MM.1S (cell line): ENCODE results near the gene ZNF592.

Experiments used
- DNase-seq: peaks from one replicate; pipeline ENCODE4 v3.0.0-alpha.2; 2015
- H2AFZ ChIP-seq: fragments of 300-600 bp; sonication (generic); 2 replicates; pipeline ENCODE4 v1.6.0; 2016; ENCODE audit warnings: antibody characterized with exemption, low read length
- H3F3A ChIP-seq: fragments of 300-600 bp; sonication (generic); 2 replicates; pipeline ENCODE4 v1.6.1; 2016; ENCODE audit warnings: mild to moderate bottlenecking, antibody characterized with exemption, low read length, moderate library complexity, mixed read lengths; ENCODE audit not compliant: insufficient read depth
- H3K27ac ChIP-seq: fragments of 300-600 bp; sonication (generic); 2 replicates; pipeline ENCODE4 v1.5.1; 2016; ENCODE audit warnings: mild to moderate bottlenecking, low read length
- H3K27me3 ChIP-seq: fragments of 300-600 bp; sonication (generic); replicated peaks from 2 replicates; pipeline ENCODE4 v1.6.0; 2016; ENCODE audit warnings: low read length; ENCODE audit not compliant: insufficient read depth
- H3K36me3 ChIP-seq: fragments of 300-600 bp; sonication (generic); replicated peaks from 2 replicates; pipeline ENCODE4 v1.6.1; 2016; ENCODE audit warnings: mild to moderate bottlenecking, low read length, mixed read lengths; ENCODE audit not compliant: insufficient read depth
- H3K4me1 ChIP-seq: fragments of 300-600 bp; sonication (generic); 2 replicates; pipeline ENCODE4 v1.6.1; 2016; ENCODE audit warnings: low read length, mixed read lengths
- H3K4me2 ChIP-seq: fragments of 300-600 bp; sonication (generic); 2 replicates; pipeline ENCODE4 v1.6.0; 2016; ENCODE audit warnings: low read depth, low read length
- H3K4me3 ChIP-seq: fragments of 300-600 bp; sonication (generic); 2 replicates; pipeline ENCODE4 v1.5.1; 2016; ENCODE audit warnings: low read length, mixed read lengths
- H3K79me2 ChIP-seq: fragments of 300-600 bp; sonication (generic); 2 replicates; pipeline ENCODE4 v1.6.1; 2016; ENCODE audit warnings: mixed run types, low read length, mixed read lengths
- H3K9ac ChIP-seq: fragments of 300-600 bp; sonication (generic); 2 replicates; pipeline ENCODE4 v1.6.1; 2016; ENCODE audit warnings: low read length, mixed read lengths
- H3K9me2 ChIP-seq: fragments of 300-600 bp; sonication (generic); replicated peaks from 2 replicates; pipeline ENCODE4 v1.6.1; 2016; ENCODE audit warnings: mild to moderate bottlenecking, low read length, mixed read lengths; ENCODE audit not compliant: insufficient read depth
- H3K9me3 ChIP-seq: fragments of 300-600 bp; sonication (generic); replicated peaks from 2 replicates; pipeline ENCODE4 v1.6.1; 2016; ENCODE audit warnings: mild to moderate bottlenecking, low read length, mixed read lengths; ENCODE audit not compliant: insufficient read depth
- H4K20me1 ChIP-seq: fragments of 300-600 bp; sonication (generic); 2 replicates; pipeline ENCODE4 v1.6.1; 2016; ENCODE audit warnings: mild to moderate bottlenecking, low read length, moderate library complexity, mixed read lengths; ENCODE audit not compliant: insufficient read depth
- CTCF ChIP-seq: fragments of 300-600 bp; sonication (generic); IDR thresholded peaks from 2 replicates; pipeline ENCODE4 v1.5.1; 2016; ENCODE audit warnings: antibody characterized with exemption, low read length, mixed read lengths
- EZH2 ChIP-seq: fragments of 300-600 bp; sonication (generic); optimal IDR thresholded peaks from 2 replicates; pipeline ENCODE3; 2017; ENCODE audit warnings: low read depth, mild to moderate bottlenecking, antibody characterized with exemption, low read length, mixed read lengths
- EZH2phosphoT487 ChIP-seq: fragments of 300-600 bp; sonication (generic); IDR thresholded peaks from 2 replicates; pipeline ENCODE4 v1.6.1; 2018; ENCODE audit warnings: antibody characterized with exemption, low read length

ZNF592 gene

GRCh38 chr15:84812842-84813241 lies 64.5 kb downstream of the ZNF592 start:
- Histone ChIP-seq H3K9me2 (no peaks in the 10 kb centered on the region), H3K9ac (no peak overlapping the region), H3K4me1 (no peaks in the 10 kb centered on the region), H3K79me2 (no peaks in the 10 kb centered on the region), H3K36me3 (no peaks in the 10 kb centered on the region), H3K27me3 (no peaks in the 10 kb centered on the region), H4K20me1 (no peaks in the 10 kb centered on the region), H3K27ac (no peak overlapping the region), H3K9me3 (no peaks in the 10 kb centered on the region), H3K4me3 (no peak overlapping the region), H2AFZ (no peak overlapping the region), H3K4me2 (no peak overlapping the region), H3F3A (no peaks in the 10 kb centered on the region)
- TF ChIP-seq EZH2, result no peak
- TF ChIP-seq EZH2phosphoT487, result no peak
- no peak for TF ChIP-seq CTCF
- no peak for DNase-seq

GRCh38 chr15:84813435-84813834 lies 65.0 kb downstream of the ZNF592 start:
- H3K9me2 ChIP-seq, result no peaks in the 10 kb centered on the region
- H3K27me3 ChIP-seq, result no peaks in the 10 kb centered on the region
- H3K27ac ChIP-seq, result no peak overlapping the region
- H3K9ac ChIP-seq, result no peak overlapping the region
- DNase-seq, result no peak
- H3K36me3 ChIP-seq, result no peaks in the 10 kb centered on the region
- no peaks in the 10 kb centered on the region for H4K20me1 ChIP-seq
- TF ChIP-seq EZH2phosphoT487, result no peak
- no peak for TF ChIP-seq CTCF
- no peak for TF ChIP-seq EZH2
- no peaks in the 10 kb centered on the region for H3K79me2 ChIP-seq
- H3K9me3 ChIP-seq, result no peaks in the 10 kb centered on the region
- H3K4me3 ChIP-seq, result no peak overlapping the region
- H3F3A ChIP-seq, result no peaks in the 10 kb centered on the region
- no peaks in the 10 kb centered on the region for H3K4me1 ChIP-seq
- no peak overlapping the region for H2AFZ ChIP-seq
- H3K4me2 ChIP-seq, result no peak overlapping the region

- Histone ChIP-seq H3K4me2 (no peak overlapping the region), H4K20me1 (no peaks in the 10 kb centered on the region), H3K4me1 (no peaks in the 10 kb centered on the region), H3K9ac (no peak overlapping the region), H3K27ac (no peak overlapping the region), H3K27me3 (no peaks in the 10 kb centered on the region), H3K4me3 (no peak overlapping the region), H3K79me2 (no peaks in the 10 kb centered on the region), H3F3A (no peaks in the 10 kb centered on the region), H3K9me3 (no peaks in the 10 kb centered on the region), H2AFZ (no peak overlapping the region), H3K9me2 (no peaks in the 10 kb centered on the region), H3K36me3 (no peaks in the 10 kb centered on the region)
- TF ChIP-seq EZH2, result no peak
- DNase-seq, result no peak
Observed at GRCh38 chr15:84813931-84814330, 65.5 kb downstream of the ZNF592 start.

GRCh38 chr15:84814916-84815315 lies 66.5 kb downstream of the ZNF592 start:
- TF ChIP-seq CTCF (no peak), EZH2phosphoT487 (no peak), EZH2 (no peak)
- H3K9ac ChIP-seq, result no peak overlapping the region

More at GRCh38 chr15:84814916-84815315, 66.5 kb downstream of the ZNF592 start:
- no peaks in the 10 kb centered on the region for H4K20me1 ChIP-seq
- H3F3A ChIP-seq, result no peaks in the 10 kb centered on the region
- no peaks in the 10 kb centered on the region for H3K36me3 ChIP-seq
- no peak overlapping the region for H2AFZ ChIP-seq
- DNase-seq, result no peak
- H3K9me2 ChIP-seq, result no peaks in the 10 kb centered on the region
- H3K27ac ChIP-seq, result no peak overlapping the region
- no peaks in the 10 kb centered on the region for H3K9me3 ChIP-seq
- no peaks in the 10 kb centered on the region for H3K79me2 ChIP-seq
- no peaks in the 10 kb centered on the region for H3K4me1 ChIP-seq
- no peaks in the 10 kb centered on the region for H3K27me3 ChIP-seq
- H3K4me2 ChIP-seq, result no peak overlapping the region
- H3K4me3 ChIP-seq, result no peak overlapping the region
